DND-41 (cell line): Measurements from ENCODE around the gene CCNG2.

Experiments used
- ATAC-seq: fragments of 200-7000 bp; cut with Tn5 transposase; 3 replicates; pipeline ENCODE4 v1.9.1; 2021; ENCODE audit warnings: low read depth; ENCODE audit not compliant: insufficient read depth
- DNase-seq: peaks from one replicate; pipeline ENCODE4 v3.0.0-alpha.2; 2020
- H2AFZ ChIP-seq: 2 replicates; pipeline ENCODE4 v1.6.0; 2012; ENCODE audit warnings: low read depth, low read length
- H3K27ac ChIP-seq: 2 replicates; pipeline ENCODE4 v1.5.1; 2012; ENCODE audit warnings: low read length, inconsistent platforms
- H3K27me3 ChIP-seq: fragments of 200-600 bp; sonication (generic); 2 replicates; pipeline ENCODE4 v1.6.0; 2012; ENCODE audit warnings: low read length, mild to moderate bottlenecking, inconsistent platforms; ENCODE audit not compliant: insufficient read depth, poor library complexity
- H3K36me3 ChIP-seq: 2 replicates; pipeline ENCODE4 v1.5.1; 2012; ENCODE audit warnings: low read length, inconsistent platforms; ENCODE audit not compliant: insufficient read depth
- H3K4me1 ChIP-seq: 2 replicates; pipeline ENCODE4 v1.5.1; 2012; ENCODE audit warnings: mild to moderate bottlenecking, low read length; ENCODE audit not compliant: insufficient read depth
- H3K4me2 ChIP-seq: 2 replicates; pipeline ENCODE4 v1.6.0; 2012; ENCODE audit warnings: mild to moderate bottlenecking, moderate library complexity, low read length, inconsistent platforms; ENCODE audit not compliant: insufficient read depth
- H3K4me3 ChIP-seq, 2 experiments: fragments of 200-600 bp in 1 of 2; shearing (Covaris generic) in 1 of 2; 2 replicates each; pipeline ENCODE4 v1.5.1; 2012 to 2016; ENCODE audit warnings: inconsistent platforms in 2 of 2, low read length in 2 of 2, mild to moderate bottlenecking in 2 of 2, low read depth in 1 of 2, moderate library complexity in 1 of 2
- H3K79me2 ChIP-seq: 2 replicates; pipeline ENCODE4 v1.6.0; 2012; ENCODE audit warnings: low read length, inconsistent platforms; ENCODE audit not compliant: insufficient read depth
- H3K9ac ChIP-seq: 2 replicates; pipeline ENCODE4 v1.6.0; 2012; ENCODE audit warnings: low read depth, mild to moderate bottlenecking, inconsistent platforms, low read length, moderate library complexity
- H3K9me3 ChIP-seq: 2 replicates; pipeline ENCODE4 v1.5.1; 2012; ENCODE audit warnings: low read length, moderate library complexity, mild to moderate bottlenecking, inconsistent platforms; ENCODE audit not compliant: insufficient read depth, severe bottlenecking
- H4K20me1 ChIP-seq: 2 replicates; pipeline ENCODE4 v1.6.0; 2012; ENCODE audit warnings: low read length; ENCODE audit not compliant: insufficient read depth
- CTCF ChIP-seq: IDR thresholded peaks from 2 replicates; pipeline ENCODE4 v1.5.1; 2012; ENCODE audit warnings: borderline replicate concordance, low read length, moderate library complexity, mild to moderate bottlenecking; ENCODE audit not compliant: poor library complexity, severe bottlenecking; ENCODE audit errors: extremely low read depth
- EZH2 ChIP-seq: IDR thresholded peaks from 3 replicates; pipeline ENCODE4 v1.6.1; 2012; ENCODE audit warnings: borderline replicate concordance, low read depth, mild to moderate bottlenecking, moderate library complexity, low read length, inconsistent platforms; ENCODE audit not compliant: severe bottlenecking

The CCNG2 gene

GRCh38 chr4:77174426-77174825, 17.4 kb downstream of the CCNG2 start:
- H2AFZ ChIP-seq = no peak overlapping the region

GRCh38 chr4:77175201-77175611, 18.2 kb downstream of the CCNG2 start:
- no peak overlapping the region for H3K4me3 ChIP-seq
- no peak for TF ChIP-seq EZH2
- no peak for TF ChIP-seq CTCF
- H3K79me2 ChIP-seq = no peaks in the 10 kb centered on the region
- no peaks in the 10 kb centered on the region for H3K36me3 ChIP-seq
- no peaks in the 10 kb centered on the region for H3K9me3 ChIP-seq
- H4K20me1 ChIP-seq = no peaks in the 10 kb centered on the region
- H3K4me1 ChIP-seq = no peaks in the 10 kb centered on the region
- no peak overlapping the region for H3K4me2 ChIP-seq
- H2AFZ ChIP-seq = no peak overlapping the region
- DNase-seq = no peak
- no peak overlapping the region for H3K9ac ChIP-seq
- H3K27me3 ChIP-seq = no peaks in the 10 kb centered on the region
- ATAC-seq = no peak; the same call in 2 of the 3 replicates
- H3K27ac ChIP-seq = no peak overlapping the region

More at GRCh38 chr4:77174426-77174825, 17.4 kb downstream of the CCNG2 start:
- H3K4me1 ChIP-seq = no peaks in the 10 kb centered on the region
- ATAC-seq (peak; percentile 49; the same call in 1 of the 3 replicates), DNase-seq (no peak)
- no peak overlapping the region for H3K4me3 ChIP-seq
- no peaks in the 10 kb centered on the region for H3K79me2 ChIP-seq
- H3K27ac ChIP-seq = no peak overlapping the region
- no peaks in the 10 kb centered on the region for H4K20me1 ChIP-seq
- no peaks in the 10 kb centered on the region for H3K27me3 ChIP-seq
- no peak for TF ChIP-seq EZH2
- TF ChIP-seq CTCF = no peak
- no peak overlapping the region for H3K4me2 ChIP-seq
- H3K36me3 ChIP-seq = peaks cover 5% of the 10 kb centered on the region
- H3K9ac ChIP-seq = no peak overlapping the region
- H3K9me3 ChIP-seq = no peaks in the 10 kb centered on the region

GRCh38 chr4:77176640-77177039, 19.6 kb downstream of the CCNG2 start:
- Histone ChIP-seq H3K4me3 (no peak overlapping the region), H3K4me1 (no peaks in the 10 kb centered on the region), H3K4me2 (no peak overlapping the region), H2AFZ (no peak overlapping the region), H3K79me2 (no peaks in the 10 kb centered on the region), H3K27me3 (no peaks in the 10 kb centered on the region), H3K9me3 (no peaks in the 10 kb centered on the region), H3K9ac (no peak overlapping the region), H4K20me1 (no peaks in the 10 kb centered on the region), H3K27ac (no peak overlapping the region), H3K36me3 (no peaks in the 10 kb centered on the region)
- no peak for DNase-seq
- no peak for ATAC-seq
- TF ChIP-seq CTCF = no peak
- TF ChIP-seq EZH2 = no peak

GRCh38 chr4:77177199-77177598, 20.2 kb downstream of the CCNG2 start:
- DNase-seq = no peak

More at GRCh38 chr4:77177199-77177598, 20.2 kb downstream of the CCNG2 start:
- Histone ChIP-seq H3K4me3 (no peak overlapping the region), H3K79me2 (no peaks in the 10 kb centered on the region), H3K9ac (no peak overlapping the region), H4K20me1 (no peaks in the 10 kb centered on the region), H3K27ac (no peak overlapping the region), H3K4me1 (no peaks in the 10 kb centered on the region), H3K9me3 (no peaks in the 10 kb centered on the region), H2AFZ (no peak overlapping the region), H3K36me3 (no peaks in the 10 kb centered on the region), H3K27me3 (no peaks in the 10 kb centered on the region), H3K4me2 (no peak overlapping the region)
- TF ChIP-seq EZH2 (no peak), CTCF (no peak)
- no peak for ATAC-seq
